HEK293 (cell line): ENCODE results near the gene PCMT1.

ENCODE experiments used
- CTCF ChIA-PET: fragments of 350-600 bp; formaldehyde crosslinking; extraction: SDS; loops from one replicate; lab custom pipeline; 2021; ENCODE audit warnings: antibody characterized with exemption; lab: Yijun Ruan, JAX
- POLR2A ChIA-PET: fragments of 300-600 bp; formaldehyde crosslinking; extraction: SDS; loops from one replicate; lab custom pipeline; 2020; ENCODE audit warnings: antibody characterized with exemption, inconsistent platforms; lab: Yijun Ruan, JAX
- H3K27ac ChIP-seq: fragments of 200-500 bp; sonication (Bioruptor generic); 2 replicates; pipeline ENCODE4 v1.5.1; 2014; ENCODE audit warnings: low read depth, low read length, control low read depth, inconsistent platforms; ENCODE audit errors: extremely low read depth
- H3K36me3 ChIP-seq, 2 experiments: fragments of 200-500 bp in 1 of 2; sonication (Bioruptor generic) in 1 of 2; 1 replicate in 1 of 2; 2 replicates in 1 of 2; pipeline ENCODE4 v1.5.1; 2014 to 2017; ENCODE audit warnings: inconsistent platforms in 2 of 2, low read length in 2 of 2; ENCODE audit not compliant: control insufficient read depth in 2 of 2, insufficient read depth in 1 of 2
- H3K4me1 ChIP-seq: fragments of 200-500 bp; sonication (Bioruptor generic); 2 replicates; pipeline ENCODE4 v1.5.1; 2014; ENCODE audit warnings: mild to moderate bottlenecking, low read length, inconsistent platforms; ENCODE audit not compliant: control insufficient read depth, insufficient read depth
- H3K4me3 ChIP-seq: 2 replicates; pipeline ENCODE4 v1.5.1; 2011; ENCODE audit warnings: low read depth, mild to moderate bottlenecking, control low read depth, low read length, moderate library complexity
- H3K9me3 ChIP-seq: fragments of 200-500 bp; sonication (Bioruptor generic); 2 replicates; pipeline ENCODE4 v1.5.1; 2014; ENCODE audit warnings: low read depth, low read length, inconsistent platforms; ENCODE audit not compliant: control insufficient read depth, insufficient read depth
- EGR2 ChIP-seq: fragments of 450-650 bp; formaldehyde crosslinking; IDR thresholded peaks from 2 replicates; pipeline ENCODE4 v1.5.1; 2016; ENCODE audit warnings: low read depth, missing biosample characterization, missing genetic modification characterization
- GFI1B ChIP-seq: fragments of 450-650 bp; formaldehyde crosslinking; IDR thresholded peaks from 2 replicates; pipeline ENCODE4 v1.5.1; 2016; ENCODE audit warnings: missing biosample characterization, missing genetic modification characterization
- HOXD13 ChIP-seq: sonication (generic); formaldehyde crosslinking; IDR thresholded peaks from 2 replicates; pipeline ENCODE4 v1.8.0; 2022; ENCODE audit warnings: missing genetic modification reagents, borderline replicate concordance
- KLF10 ChIP-seq: fragments of 450-650 bp; IDR thresholded peaks from 2 replicates; pipeline ENCODE4 v1.5.1; 2018; ENCODE audit warnings: missing biosample characterization, mild to moderate bottlenecking, missing genetic modification characterization
- SETDB1 ChIP-seq: IDR thresholded peaks from one replicate; pipeline ENCODE4 v1.6.1; 2017; ENCODE audit warnings: mild to moderate bottlenecking, low read length, moderate library complexity, mixed read lengths; ENCODE audit not compliant: insufficient read length
- SP7 ChIP-seq: fragments of 450-650 bp; formaldehyde crosslinking; IDR thresholded peaks from 2 replicates; pipeline ENCODE4 v1.5.1; 2016; ENCODE audit warnings: missing biosample characterization, missing genetic modification characterization
- ZBTB48 ChIP-seq: fragments of 450-650 bp; formaldehyde crosslinking; IDR thresholded peaks from 2 replicates; pipeline ENCODE4 v1.5.1; 2016; ENCODE audit warnings: missing biosample characterization, missing genetic modification characterization
- ZFHX2 ChIP-seq: fragments of 450-650 bp; formaldehyde crosslinking; conservative IDR thresholded peaks from 2 replicates; pipeline ENCODE4 v1.5.1; 2016; ENCODE audit warnings: missing biosample characterization, missing genetic modification characterization
- ZIC2 ChIP-seq: fragments of 450-650 bp; formaldehyde crosslinking; IDR thresholded peaks from 2 replicates; pipeline ENCODE4 v1.5.1; 2016; ENCODE audit warnings: missing biosample characterization, missing genetic modification characterization
- ZNF10 ChIP-seq: fragments of 450-650 bp; formaldehyde crosslinking; IDR thresholded peaks from 2 replicates; pipeline ENCODE4 v1.5.1; 2017; ENCODE audit warnings: missing biosample characterization, missing genetic modification characterization
- ZNF248 ChIP-seq: fragments of 450-650 bp; formaldehyde crosslinking; IDR thresholded peaks from 2 replicates; pipeline ENCODE4 v1.5.1; 2017; ENCODE audit warnings: missing biosample characterization, missing genetic modification characterization
- ZNF366 ChIP-seq: fragments of 450-650 bp; formaldehyde crosslinking; conservative IDR thresholded peaks from 2 replicates; pipeline ENCODE4 v1.5.1; 2016; ENCODE audit warnings: missing biosample characterization, missing genetic modification characterization
- ZNF394 ChIP-seq: fragments of 450-650 bp; formaldehyde crosslinking; IDR thresholded peaks from 2 replicates; pipeline ENCODE4 v1.5.1; 2016; ENCODE audit warnings: missing biosample characterization, missing genetic modification characterization, mild to moderate bottlenecking, moderate library complexity, borderline replicate concordance
- ZNF521 ChIP-seq: fragments of 450-650 bp; formaldehyde crosslinking; IDR thresholded peaks from 2 replicates; pipeline ENCODE4 v1.5.1; 2017; ENCODE audit warnings: missing biosample characterization, mild to moderate bottlenecking, missing genetic modification characterization
- ZNF600 ChIP-seq: fragments of 450-650 bp; formaldehyde crosslinking; IDR thresholded peaks from 2 replicates; pipeline ENCODE4 v1.5.1; 2016; ENCODE audit warnings: missing biosample characterization, missing genetic modification characterization
- ZNF629 ChIP-seq: fragments of 450-650 bp; formaldehyde crosslinking; IDR thresholded peaks from 2 replicates; pipeline ENCODE4 v1.5.1; 2017; ENCODE audit warnings: missing biosample characterization, missing genetic modification characterization
- ZNF660 ChIP-seq: fragments of 450-650 bp; IDR thresholded peaks from 2 replicates; pipeline ENCODE4 v1.5.1; 2018; ENCODE audit warnings: missing biosample characterization, mild to moderate bottlenecking, missing genetic modification characterization
- ZSCAN16 ChIP-seq: fragments of 450-650 bp; formaldehyde crosslinking; IDR thresholded peaks from 2 replicates; pipeline ENCODE4 v1.5.1; 2016; ENCODE audit warnings: missing biosample characterization, missing genetic modification characterization
- ZSCAN5A ChIP-seq: fragments of 450-650 bp; formaldehyde crosslinking; IDR thresholded peaks from 2 replicates; pipeline ENCODE4 v1.5.1; 2016; ENCODE audit warnings: missing biosample characterization, missing genetic modification characterization
- TF ChIP-seq, protein P1 (sequence below): fragments of 450-650 bp; formaldehyde crosslinking; IDR thresholded peaks from 2 replicates; pipeline ENCODE4 v1.5.1; 2017; ENCODE audit warnings: missing biosample characterization, missing genetic modification characterization
- TF ChIP-seq, protein P2 (sequence below): fragments of 450-650 bp; formaldehyde crosslinking; IDR thresholded peaks from 2 replicates; pipeline ENCODE4 v1.5.0; 2017; ENCODE audit warnings: missing biosample characterization, missing genetic modification characterization, borderline replicate concordance

Gene PCMT1

GRCh38 chr6:149845549-149845948 is 96.0 kb downstream of the PCMT1 start:
- Histone ChIP-seq H3K36me3 (peaks cover 7 to 32% of the 10 kb centered on the region in 2 experiments; a peak in 2 of 3 replicates), H3K9me3 (no peaks in the 10 kb centered on the region)
- POLR2A ChIA-PET = interaction anchor here (1.1 to 2.7 kb wide), 2 partner anchors 9 to 18 kb away, joined by 3 to 17 read pairs; partner anchors contain the start of gene LRP11
- TF ChIP-seq, protein P1, sequence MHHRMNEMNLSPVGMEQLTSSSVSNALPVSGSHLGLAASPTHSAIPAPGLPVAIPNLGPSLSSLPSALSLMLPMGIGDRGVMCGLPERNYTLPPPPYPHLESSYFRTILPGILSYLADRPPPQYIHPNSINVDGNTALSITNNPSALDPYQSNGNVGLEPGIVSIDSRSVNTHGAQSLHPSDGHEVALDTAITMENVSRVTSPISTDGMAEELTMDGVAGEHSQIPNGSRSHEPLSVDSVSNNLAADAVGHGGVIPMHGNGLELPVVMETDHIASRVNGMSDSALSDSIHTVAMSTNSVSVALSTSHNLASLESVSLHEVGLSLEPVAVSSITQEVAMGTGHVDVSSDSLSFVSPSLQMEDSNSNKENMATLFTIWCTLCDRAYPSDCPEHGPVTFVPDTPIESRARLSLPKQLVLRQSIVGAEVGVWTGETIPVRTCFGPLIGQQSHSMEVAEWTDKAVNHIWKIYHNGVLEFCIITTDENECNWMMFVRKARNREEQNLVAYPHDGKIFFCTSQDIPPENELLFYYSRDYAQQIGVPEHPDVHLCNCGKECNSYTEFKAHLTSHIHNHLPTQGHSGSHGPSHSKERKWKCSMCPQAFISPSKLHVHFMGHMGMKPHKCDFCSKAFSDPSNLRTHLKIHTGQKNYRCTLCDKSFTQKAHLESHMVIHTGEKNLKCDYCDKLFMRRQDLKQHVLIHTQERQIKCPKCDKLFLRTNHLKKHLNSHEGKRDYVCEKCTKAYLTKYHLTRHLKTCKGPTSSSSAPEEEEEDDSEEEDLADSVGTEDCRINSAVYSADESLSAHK = no peak
- TF ChIP-seq ZNF366 (tag by site-specific recombination) (no peak), HOXD13 (CRISPR knock-in tag) (no peak), ZSCAN16 (tag by site-specific recombination) (no peak)
- TF ChIP-seq, all 188 proteins: peak for 0
- peaks cover 16% of the 10 kb centered on the region for H3K4me1 ChIP-seq
- no peak overlapping the region for H3K4me3 ChIP-seq
- CTCF ChIA-PET = interaction anchor here (0.6 to 5.6 kb wide), 6 partner anchors 10 to 43 kb away, joined by 3 to 49 read pairs (median 4); no protein-coding TSS in a partner anchor
- H3K27ac ChIP-seq = no peak overlapping the region

DNA sequence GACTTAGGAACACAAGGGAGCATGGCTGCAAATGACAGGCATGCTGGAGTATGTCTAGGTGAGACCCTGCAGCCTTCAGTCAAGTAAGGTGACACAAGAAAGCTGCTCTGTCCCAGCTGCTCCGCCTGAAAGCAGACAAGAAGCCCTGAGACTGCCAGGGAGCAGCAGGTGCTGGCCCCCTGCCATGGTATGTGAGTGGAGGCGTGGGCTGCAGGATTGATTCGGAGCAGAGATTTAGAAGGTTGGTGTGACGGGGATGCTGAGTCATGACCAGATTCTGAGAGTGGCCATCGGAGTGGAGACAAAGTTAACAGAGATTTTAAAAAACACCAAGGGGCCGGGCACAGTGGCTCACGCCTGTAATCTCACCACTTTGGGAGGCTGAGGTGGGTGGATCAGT is 96.8 kb downstream of the PCMT1 start:
- Histone ChIP-seq H3K9me3 (no peaks in the 10 kb centered on the region), H3K27ac (no peak overlapping the region)
- peak; percentile 79 for TF ChIP-seq EGR2 (tag by site-specific recombination)
- TF ChIP-seq KLF10 (tag by site-specific recombination) = peak; percentile 24; the same call in 1 of the 2 replicates
- TF ChIP-seq ZIC2 (tag by site-specific recombination) = peak; percentile 65
- peak; percentile 52; the same call in 1 of the 2 replicates for TF ChIP-seq ZBTB48 (tag by site-specific recombination)
- TF ChIP-seq, protein P2, sequence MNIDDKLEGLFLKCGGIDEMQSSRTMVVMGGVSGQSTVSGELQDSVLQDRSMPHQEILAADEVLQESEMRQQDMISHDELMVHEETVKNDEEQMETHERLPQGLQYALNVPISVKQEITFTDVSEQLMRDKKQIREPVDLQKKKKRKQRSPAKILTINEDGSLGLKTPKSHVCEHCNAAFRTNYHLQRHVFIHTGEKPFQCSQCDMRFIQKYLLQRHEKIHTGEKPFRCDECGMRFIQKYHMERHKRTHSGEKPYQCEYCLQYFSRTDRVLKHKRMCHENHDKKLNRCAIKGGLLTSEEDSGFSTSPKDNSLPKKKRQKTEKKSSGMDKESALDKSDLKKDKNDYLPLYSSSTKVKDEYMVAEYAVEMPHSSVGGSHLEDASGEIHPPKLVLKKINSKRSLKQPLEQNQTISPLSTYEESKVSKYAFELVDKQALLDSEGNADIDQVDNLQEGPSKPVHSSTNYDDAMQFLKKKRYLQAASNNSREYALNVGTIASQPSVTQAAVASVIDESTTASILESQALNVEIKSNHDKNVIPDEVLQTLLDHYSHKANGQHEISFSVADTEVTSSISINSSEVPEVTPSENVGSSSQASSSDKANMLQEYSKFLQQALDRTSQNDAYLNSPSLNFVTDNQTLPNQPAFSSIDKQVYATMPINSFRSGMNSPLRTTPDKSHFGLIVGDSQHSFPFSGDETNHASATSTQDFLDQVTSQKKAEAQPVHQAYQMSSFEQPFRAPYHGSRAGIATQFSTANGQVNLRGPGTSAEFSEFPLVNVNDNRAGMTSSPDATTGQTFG (tag by site-specific recombination) = no peak
- TF ChIP-seq SETDB1 = no peak
- 0 out of 2 replicates have a peak, but pooled peaks have one; percentile 16 for TF ChIP-seq SP7
- no peak for TF ChIP-seq ZNF10 (tag by site-specific recombination)
- peak; percentile 89 for TF ChIP-seq GFI1B (tag by site-specific recombination)
- TF ChIP-seq ZNF521 (tag by site-specific recombination) = no peak
- peak; percentile 91 for TF ChIP-seq ZFHX2 (tag by site-specific recombination)
- TF ChIP-seq ZNF394 (tag by site-specific recombination) = peak; percentile 74; the same call in 1 of the 2 replicates
- TF ChIP-seq ZNF629 (tag by site-specific recombination) = 0 out of 2 replicates have a peak, but pooled peaks have one; percentile 33
- TF ChIP-seq ZNF600 (tag by site-specific recombination) = peak; percentile 69
- TF ChIP-seq ZNF248 (tag by site-specific recombination) = no peak
- no peak for TF ChIP-seq ZSCAN5A
- TF ChIP-seq ZNF660 (tag by site-specific recombination) = peak; percentile 38; the same call in 1 of the 2 replicates
- TF ChIP-seq, all 188 proteins: peak for 11
- H3K4me1 ChIP-seq = peaks cover 16% of the 10 kb centered on the region
- peaks cover 7 to 37% of the 10 kb centered on the region in 2 experiments; a peak in 2 of 3 replicates for H3K36me3 ChIP-seq
- ChIA-PET CTCF (interaction anchor here (0.9 to 5.6 kb wide), 7 partner anchors 11 to 23 kb away, joined by 3 to 49 read pairs (median 5); no protein-coding TSS in a partner anchor), POLR2A (interaction anchor here (1.1 to 2.7 kb wide), 2 partner anchors 10 to 17 kb away, joined by 3 to 17 read pairs; partner anchors contain the start of gene LRP11)
- no peak overlapping the region for H3K4me3 ChIP-seq
